ENCODE data around the gene SLC24A1. TPM values are rescaled to one million over a fixed set of nuclear protein-coding genes. Genes with fewer than 3 reads are reported as not detected.

The SLC24A1 gene
- total RNA-seq, 1 experiment from 2014 or later, result 3.0 TPM

DNA sequence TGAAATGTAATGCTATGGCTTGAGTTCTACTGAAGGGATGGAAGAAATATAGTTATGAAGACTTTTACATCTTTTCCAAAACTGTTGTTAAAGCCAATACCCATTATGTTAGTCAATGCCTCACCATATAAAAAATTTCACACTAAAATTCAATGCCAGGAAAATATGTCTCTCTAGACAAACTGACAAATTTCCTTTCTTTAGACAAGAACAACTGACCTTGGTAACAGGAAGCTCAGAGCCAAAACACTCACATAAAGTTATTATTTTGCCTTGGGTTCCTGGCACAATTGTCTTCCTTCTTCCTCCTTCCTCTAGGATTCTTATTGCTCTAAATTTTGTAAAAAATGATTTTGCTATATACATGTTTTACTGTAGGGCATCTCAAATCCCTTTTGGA is 37.5 kb upstream of the SLC24A1 start:
- ChIA-PET POLR2A (ENCODE audit: unreplicated experiment) (no interaction called here), CTCF (no interaction called here)
- H3K4me3 ChIP-seq (ENCODE audit: low read length), result no peak overlapping the region
- ATAC-seq (no peak), DNase-seq (no peak)
- no peaks in the 10 kb centered on the region for H4K20me1 ChIP-seq (ENCODE audit: low read length)
- TF ChIP-seq EZH2phosphoT487 (IDR thresholded peaks at IDR 0.05; ENCODE audit: borderline replicate concordance, low read length) (no peak), EZH2 (IDR thresholded peaks at IDR 0.05; ENCODE audit: low read length, unreplicated experiment) (no peak), CTCF (conservative IDR thresholded peaks at IDR 0.05; ENCODE audit: low read depth, low read length) (no peak)
- no peaks in the 10 kb centered on the region for H3K9me3 ChIP-seq (ENCODE audit: low read length)
- peaks cover 8% of the 10 kb centered on the region; the same call in 1 of the 2 replicates for H3K36me3 ChIP-seq (ENCODE audit: low read depth, low read length)
- H3K27ac ChIP-seq (ENCODE audit: low read length), result no peak overlapping the region
- H3K9ac ChIP-seq (ENCODE audit: low read length), result no peak overlapping the region
- no peaks in the 10 kb centered on the region for H3K9me2 ChIP-seq (replicated peaks; ENCODE audit: low read length)
- peaks cover 16% of the 10 kb centered on the region for H3K4me1 ChIP-seq (ENCODE audit: insufficient read depth, low read length)
- intact Hi-C loops (cut with micrococcal nuclease), result no loop called here
- no peaks in the 10 kb centered on the region for H3K79me2 ChIP-seq (ENCODE audit: low read length)
- BruUV-seq (replicated peaks), result no TSS peak
- no peaks in the 10 kb centered on the region for H3K27me3 ChIP-seq (ENCODE audit: low read length)
- no peak overlapping the region for H3K4me2 ChIP-seq (ENCODE audit: low read length)
- H3F3A ChIP-seq (ENCODE audit: low read length, unreplicated experiment), result no peaks in the 10 kb centered on the region
- H2AFZ ChIP-seq (ENCODE audit: low read length), result no peak overlapping the region

GRCh38 chr15:65587094-65587493 is 34.6 kb upstream of the SLC24A1 start:
- TF ChIP-seq EZH2 (IDR thresholded peaks at IDR 0.05; ENCODE audit: low read length, unreplicated experiment) (no peak), CTCF (conservative IDR thresholded peaks at IDR 0.05; ENCODE audit: low read depth, low read length) (no peak), EZH2phosphoT487 (IDR thresholded peaks at IDR 0.05; ENCODE audit: borderline replicate concordance, low read length) (no peak)
- DNase-seq (no peak), ATAC-seq (no peak)
- ChIA-PET CTCF (no interaction called here), POLR2A (ENCODE audit: unreplicated experiment) (no interaction called here)
- Histone ChIP-seq H3K9me3 (ENCODE audit: low read length) (no peaks in the 10 kb centered on the region), H4K20me1 (ENCODE audit: low read length) (no peaks in the 10 kb centered on the region), H3K79me2 (ENCODE audit: low read length) (no peaks in the 10 kb centered on the region), H3K4me2 (ENCODE audit: low read length) (no peak overlapping the region), H3F3A (ENCODE audit: low read length, unreplicated experiment) (no peaks in the 10 kb centered on the region), H3K9me2 (replicated peaks; ENCODE audit: low read length) (no peaks in the 10 kb centered on the region), H3K4me1 (ENCODE audit: insufficient read depth, low read length) (no peaks in the 10 kb centered on the region), H3K27me3 (ENCODE audit: low read length) (no peaks in the 10 kb centered on the region), H3K36me3 (ENCODE audit: low read depth, low read length) (peaks cover 6% of the 10 kb centered on the region; the same call in 1 of the 2 replicates), H3K27ac (ENCODE audit: low read length) (no peak overlapping the region), H3K9ac (ENCODE audit: low read length) (no peak overlapping the region), H3K4me3 (ENCODE audit: low read length) (no peak overlapping the region), H2AFZ (ENCODE audit: low read length) (no peak overlapping the region)
- no TSS peak for BruUV-seq (replicated peaks)
- intact Hi-C loops (cut with micrococcal nuclease), result no loop called here

GRCh38 chr15:65595960-65596359 is 25.8 kb upstream of the SLC24A1 start:
- H4K20me1 ChIP-seq (ENCODE audit: low read length), result no peaks in the 10 kb centered on the region
- no peaks in the 10 kb centered on the region for H3K4me1 ChIP-seq (ENCODE audit: insufficient read depth, low read length)
- no peaks in the 10 kb centered on the region for H3K9me2 ChIP-seq (replicated peaks; ENCODE audit: low read length)
- peaks cover 25% of the 10 kb centered on the region; the same call in 1 of the 2 replicates for H3K36me3 ChIP-seq (ENCODE audit: low read depth, low read length)
- BruUV-seq (replicated peaks), result no TSS peak
- no peak overlapping the region for H3K9ac ChIP-seq (ENCODE audit: low read length)
- ChIA-PET POLR2A (ENCODE audit: unreplicated experiment) (no interaction called here), CTCF (interaction anchor here (0.6 to 1.1 kb wide), 5 partner anchors 10 to 237 kb away, joined by 4 to 7 read pairs (median 5); partner anchors contain the start of gene INTS14)
- intact Hi-C loops (cut with micrococcal nuclease), result no loop called here
- H3K79me2 ChIP-seq (ENCODE audit: low read length), result no peaks in the 10 kb centered on the region
- no peaks in the 10 kb centered on the region for H3K9me3 ChIP-seq (ENCODE audit: low read length)
- H3K27ac ChIP-seq (ENCODE audit: low read length), result no peak overlapping the region
- no peaks in the 10 kb centered on the region for H3F3A ChIP-seq (ENCODE audit: low read length, unreplicated experiment)
- no peaks in the 10 kb centered on the region for H3K27me3 ChIP-seq (ENCODE audit: low read length)
- DNase-seq, result peak; percentile 15
- H2AFZ ChIP-seq (ENCODE audit: low read length), result no peak overlapping the region
- no peak overlapping the region for H3K4me2 ChIP-seq (ENCODE audit: low read length)
- no peak for TF ChIP-seq EZH2phosphoT487 (IDR thresholded peaks at IDR 0.05; ENCODE audit: borderline replicate concordance, low read length)
- TF ChIP-seq CTCF (conservative IDR thresholded peaks at IDR 0.05; ENCODE audit: low read depth, low read length), result peak; percentile 58
- H3K4me3 ChIP-seq (ENCODE audit: low read length), result no peak overlapping the region
- ATAC-seq, result peak; percentile 40; the same call in 1 of the 2 replicates

Data from PC-3 (cell line).